ENCODE results near the gene NUDT14.
A peak's percentile ranks its signal among the peaks of the same experiment; 100 is the strongest.

Gene NUDT14

GRCh38 chr14:105180592-105181548 lies at the start of gene NUDT14:
Gene NUDT14, minus strand, starts transcription at chr14:105181312. Its CDS starts 103 bp downstream, at chr14:105181209.
- peak; percentile 94 for DNase-seq

- no peak for DNase-seq
Measured at GRCh38 chr14:105229099-105229655, 48.1 kb upstream of the NUDT14 start.

- no peak for DNase-seq
Measured at GRCh38 chr14:105228562-105228961, 47.5 kb upstream of the NUDT14 start.

- no peak for DNase-seq
Measured at GRCh38 chr14:105227346-105227745, 46.2 kb upstream of the NUDT14 start.

GRCh38 chr14:105226198-105226597 lies 45.1 kb upstream of the NUDT14 start:
- no peak for DNase-seq

GRCh38 chr14:105224845-105225570 lies 43.9 kb upstream of the NUDT14 start:
- no peak for DNase-seq

- no peak for DNase-seq
Measured at GRCh38 chr14:105223770-105224544, 42.8 kb upstream of the NUDT14 start.

- no peak for DNase-seq
Measured at GRCh38 chr14:105223260-105223659, 42.1 kb upstream of the NUDT14 start.

GRCh38 chr14:105221598-105222178 lies 40.6 kb upstream of the NUDT14 start:
- no peak for DNase-seq

GRCh38 chr14:105220699-105221597 lies 39.8 kb upstream of the NUDT14 start:
- no peak for DNase-seq

- no peak for DNase-seq
Measured at GRCh38 chr14:105219753-105220152, 38.6 kb upstream of the NUDT14 start.

GRCh38 chr14:105219043-105219612 lies 38.0 kb upstream of the NUDT14 start:
- no peak for DNase-seq

GRCh38 chr14:105218611-105219010 lies 37.5 kb upstream of the NUDT14 start:
- DNase-seq = no peak

- DNase-seq = no peak
Measured at GRCh38 chr14:105217774-105218173, 36.7 kb upstream of the NUDT14 start.

GRCh38 chr14:105216490-105217247 lies 35.6 kb upstream of the NUDT14 start:
- DNase-seq = no peak

- no peak for DNase-seq
Measured at GRCh38 chr14:105215602-105216001, 34.5 kb upstream of the NUDT14 start.

- DNase-seq = no peak
Measured at GRCh38 chr14:105214324-105214915, 33.3 kb upstream of the NUDT14 start.

GRCh38 chr14:105213361-105213760 lies 32.2 kb upstream of the NUDT14 start:
- DNase-seq = no peak

GRCh38 chr14:105212541-105213300 lies 31.6 kb upstream of the NUDT14 start:
- DNase-seq = no peak
